Measurements from ENCODE around the gene STAMBP.

DNA sequence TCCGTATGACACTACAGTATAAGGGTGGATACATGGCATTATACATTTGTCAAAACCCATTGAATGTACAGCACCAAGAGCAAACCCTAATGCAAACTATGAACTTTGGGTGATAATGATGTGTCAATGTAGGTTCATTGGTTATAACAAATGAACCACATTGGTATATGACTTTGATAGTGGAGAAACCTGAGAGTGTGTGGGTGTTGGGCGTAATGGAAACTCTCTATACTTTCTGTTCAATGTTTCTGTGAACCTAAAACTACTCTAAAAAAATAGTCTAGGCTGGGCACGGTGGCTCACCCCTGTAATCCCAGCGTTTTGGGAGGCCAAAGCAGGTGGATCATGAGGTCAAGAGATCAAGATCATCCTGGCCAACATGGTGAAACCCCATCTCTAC lies 57.6 kb downstream of the STAMBP start:
- TF ChIP-seq, protein P1, sequence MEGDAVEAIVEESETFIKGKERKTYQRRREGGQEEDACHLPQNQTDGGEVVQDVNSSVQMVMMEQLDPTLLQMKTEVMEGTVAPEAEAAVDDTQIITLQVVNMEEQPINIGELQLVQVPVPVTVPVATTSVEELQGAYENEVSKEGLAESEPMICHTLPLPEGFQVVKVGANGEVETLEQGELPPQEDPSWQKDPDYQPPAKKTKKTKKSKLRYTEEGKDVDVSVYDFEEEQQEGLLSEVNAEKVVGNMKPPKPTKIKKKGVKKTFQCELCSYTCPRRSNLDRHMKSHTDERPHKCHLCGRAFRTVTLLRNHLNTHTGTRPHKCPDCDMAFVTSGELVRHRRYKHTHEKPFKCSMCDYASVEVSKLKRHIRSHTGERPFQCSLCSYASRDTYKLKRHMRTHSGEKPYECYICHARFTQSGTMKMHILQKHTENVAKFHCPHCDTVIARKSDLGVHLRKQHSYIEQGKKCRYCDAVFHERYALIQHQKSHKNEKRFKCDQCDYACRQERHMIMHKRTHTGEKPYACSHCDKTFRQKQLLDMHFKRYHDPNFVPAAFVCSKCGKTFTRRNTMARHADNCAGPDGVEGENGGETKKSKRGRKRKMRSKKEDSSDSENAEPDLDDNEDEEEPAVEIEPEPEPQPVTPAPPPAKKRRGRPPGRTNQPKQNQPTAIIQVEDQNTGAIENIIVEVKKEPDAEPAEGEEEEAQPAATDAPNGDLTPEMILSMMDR (IDR thresholded peaks at IDR 0.05; ENCODE audit: low read depth, low read length, poor library complexity, severe bottlenecking): no peak
- no peak for TF ChIP-seq EZH2phosphoT487 (IDR thresholded peaks at IDR 0.05; ENCODE audit: borderline replicate concordance, low read length)

Measured in DOHH2 (cell line).